ENCODE measurements around the gene LACTBL1.

DNA sequence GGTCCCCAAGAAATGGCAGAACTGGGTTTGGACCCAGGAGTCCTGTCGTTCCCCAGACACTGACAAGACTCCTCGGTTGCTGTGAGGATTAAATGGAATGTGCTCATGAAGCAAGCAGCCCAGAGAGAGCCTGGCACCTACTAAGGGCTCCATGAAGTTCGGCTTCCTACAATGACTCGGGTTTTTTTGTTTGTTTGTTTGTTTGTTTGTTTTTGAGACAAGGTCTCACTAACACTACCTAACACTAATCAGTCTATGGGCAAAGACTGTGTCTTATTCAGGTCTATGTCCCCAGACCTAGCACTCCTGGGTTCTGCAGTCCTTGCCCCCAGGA lies 3.4 kb upstream of the LACTBL1 start:
- TF ChIP-seq, protein P1, sequence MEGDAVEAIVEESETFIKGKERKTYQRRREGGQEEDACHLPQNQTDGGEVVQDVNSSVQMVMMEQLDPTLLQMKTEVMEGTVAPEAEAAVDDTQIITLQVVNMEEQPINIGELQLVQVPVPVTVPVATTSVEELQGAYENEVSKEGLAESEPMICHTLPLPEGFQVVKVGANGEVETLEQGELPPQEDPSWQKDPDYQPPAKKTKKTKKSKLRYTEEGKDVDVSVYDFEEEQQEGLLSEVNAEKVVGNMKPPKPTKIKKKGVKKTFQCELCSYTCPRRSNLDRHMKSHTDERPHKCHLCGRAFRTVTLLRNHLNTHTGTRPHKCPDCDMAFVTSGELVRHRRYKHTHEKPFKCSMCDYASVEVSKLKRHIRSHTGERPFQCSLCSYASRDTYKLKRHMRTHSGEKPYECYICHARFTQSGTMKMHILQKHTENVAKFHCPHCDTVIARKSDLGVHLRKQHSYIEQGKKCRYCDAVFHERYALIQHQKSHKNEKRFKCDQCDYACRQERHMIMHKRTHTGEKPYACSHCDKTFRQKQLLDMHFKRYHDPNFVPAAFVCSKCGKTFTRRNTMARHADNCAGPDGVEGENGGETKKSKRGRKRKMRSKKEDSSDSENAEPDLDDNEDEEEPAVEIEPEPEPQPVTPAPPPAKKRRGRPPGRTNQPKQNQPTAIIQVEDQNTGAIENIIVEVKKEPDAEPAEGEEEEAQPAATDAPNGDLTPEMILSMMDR (IDR thresholded peaks at IDR 0.05), result no peak
- no peak for TF ChIP-seq EP300 (IDR thresholded peaks at IDR 0.05)

Measured in ovary (tissue), 3 donors.